ENCODE measurements around the gene COL5A3.

- TF ChIP-seq CTCF (IDR thresholded peaks at IDR 0.05) (no peak), POLR2AphosphoS5 (IDR thresholded peaks at IDR 0.05) (no peak), POLR2A (IDR thresholded peaks at IDR 0.05) (no peak)
Measured at GRCh38 chr19:9952276-9952675, 58.0 kb downstream of the COL5A3 start.

Measured in upper lobe of left lung (tissue), 4 donors.